ENCODE measurements around the gene TTC33. TPM values are rescaled to one million over a fixed set of nuclear protein-coding genes. Genes with fewer than 3 reads are reported as not detected.
"Not testable (repeated sequence)": the region's sequence is repeated elsewhere in the genome, so short reads cannot be mapped to it uniquely, and the experiment has no call there.

The TTC33 gene
- total RNA-seq, 1 donor = 18.6 TPM

- no peak overlapping the region for H3K4me3 ChIP-seq (ENCODE audit: low read depth, low read length)
- peak; percentile 27 for DNase-seq (ENCODE audit: low read depth)
- no peak for TF ChIP-seq CTCF (IDR thresholded peaks at IDR 0.05; ENCODE audit: insufficient read depth, low read depth, low read length)
These were observed 183.4 kb downstream of the TTC33 start for GRCh38 chr5:40572391-40572790.

- DNase-seq (ENCODE audit: low read depth) = no peak
- H3K4me3 ChIP-seq (ENCODE audit: low read depth, low read length) = no peak overlapping the region
- no peak for TF ChIP-seq CTCF (IDR thresholded peaks at IDR 0.05; ENCODE audit: insufficient read depth, low read depth, low read length)
These were observed 184.0 kb downstream of the TTC33 start for GRCh38 chr5:40571729-40572128.

- no peak for TF ChIP-seq CTCF (IDR thresholded peaks at IDR 0.05; ENCODE audit: insufficient read depth, low read depth, low read length)
- no peak overlapping the region for H3K4me3 ChIP-seq (ENCODE audit: low read depth, low read length)
- DNase-seq (ENCODE audit: low read depth) = peak; percentile 71
These were observed 185.2 kb downstream of the TTC33 start for GRCh38 chr5:40570408-40571129.

- TF ChIP-seq CTCF (IDR thresholded peaks at IDR 0.05; ENCODE audit: insufficient read depth, low read depth, low read length) = no peak
- H3K4me3 ChIP-seq (ENCODE audit: low read depth, low read length) = no peak overlapping the region
- DNase-seq (ENCODE audit: low read depth) = peak; percentile 30
These were observed 186.1 kb downstream of the TTC33 start for GRCh38 chr5:40569546-40570270.

- TF ChIP-seq CTCF (IDR thresholded peaks at IDR 0.05; ENCODE audit: insufficient read depth, low read depth, low read length) = no peak
- no peak for DNase-seq (ENCODE audit: low read depth)
- H3K4me3 ChIP-seq (ENCODE audit: low read depth, low read length) = no peak overlapping the region
These were observed 187.2 kb downstream of the TTC33 start for GRCh38 chr5:40568548-40568947.

GRCh38 chr5:40563173-40563572, 192.6 kb downstream of the TTC33 start:
- not testable (repeated sequence) for H3K4me3 ChIP-seq (ENCODE audit: low read depth, low read length); DNase-seq (ENCODE audit: low read depth)

- no peak for DNase-seq (ENCODE audit: low read depth)
- TF ChIP-seq CTCF (IDR thresholded peaks at IDR 0.05; ENCODE audit: insufficient read depth, low read depth, low read length) = no peak
These were observed 195.2 kb downstream of the TTC33 start for GRCh38 chr5:40560474-40561110.

More at GRCh38 chr5:40560474-40561110, 195.2 kb downstream of the TTC33 start:
- H3K4me3 ChIP-seq (ENCODE audit: low read depth, low read length) = no peak overlapping the region

All from fibroblast of villous mesenchyme (primary cell).